ENCODE data around the gene RBM25.
"Not testable (repeated sequence)": the region's sequence is repeated elsewhere in the genome, so short reads cannot be mapped to it uniquely, and the experiment has no call there.

RBM25 gene

DNA sequence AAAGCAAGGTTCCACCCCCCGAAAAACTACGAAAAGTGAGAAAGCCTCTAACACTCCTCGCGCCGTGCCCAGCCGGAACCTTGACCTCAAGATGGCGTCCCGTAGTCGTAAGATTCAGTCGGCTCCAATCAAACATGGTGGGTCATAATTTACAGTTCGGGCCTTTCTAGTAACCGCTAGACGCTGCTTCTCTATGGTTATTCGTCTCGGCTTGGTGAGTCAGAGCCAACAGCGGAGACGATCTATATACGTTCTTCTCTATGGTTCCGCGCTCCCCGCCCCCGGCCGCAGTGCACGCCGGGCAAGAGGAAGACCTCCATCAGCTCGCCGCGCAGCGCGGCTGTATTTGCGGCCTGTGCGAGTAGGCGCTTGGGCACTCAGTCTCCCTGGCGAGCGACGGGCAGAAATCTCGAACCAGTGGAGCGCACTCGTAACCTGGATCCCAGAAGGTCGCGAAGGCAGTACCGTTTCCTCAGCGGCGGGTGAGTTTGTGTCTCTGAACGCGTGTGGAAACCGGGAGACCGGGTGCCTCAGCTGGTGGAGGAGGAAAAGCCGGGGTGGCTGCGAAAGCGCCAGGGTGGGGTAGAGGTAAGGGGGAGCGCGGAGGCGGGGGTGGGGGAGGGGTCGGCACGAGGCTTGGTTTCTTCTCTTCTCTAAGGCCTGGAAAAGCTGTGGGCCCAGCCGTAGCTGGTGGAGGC, at the start of gene RBM25:
Gene RBM25 (plus strand): TSS at position 311 of the 698 bp plus-strand sequence. CDS start 13,108 bp downstream, outside the sequence.
- H3K4me3 ChIP-seq (ENCODE audit: low read length) = peak within 1 kb of the TSS; percentile 100
- no peaks in the 10 kb centered on the region for H3K9me3 ChIP-seq (ENCODE audit: insufficient read depth, low read depth, low read length)
- H3K27ac ChIP-seq (ENCODE audit: low read length) = peak within 1 kb of the TSS; percentile 80
- peak within 1 kb of the TSS; percentile 96 for H3K9ac ChIP-seq (ENCODE audit: low read depth, low read length)
- H3K27me3 ChIP-seq (ENCODE audit: insufficient read depth, low read length) = no peaks in the 10 kb centered on the region
- H3K4me1 ChIP-seq (ENCODE audit: insufficient read depth, low read length) = peaks cover 4% of the 10 kb centered on the region; the same call in 1 of the 2 replicates
- peaks cover 9% of the 10 kb centered on the region; the same call in 1 of the 2 replicates for H3K36me3 ChIP-seq (ENCODE audit: insufficient read depth, low read depth, low read length)

DNA sequence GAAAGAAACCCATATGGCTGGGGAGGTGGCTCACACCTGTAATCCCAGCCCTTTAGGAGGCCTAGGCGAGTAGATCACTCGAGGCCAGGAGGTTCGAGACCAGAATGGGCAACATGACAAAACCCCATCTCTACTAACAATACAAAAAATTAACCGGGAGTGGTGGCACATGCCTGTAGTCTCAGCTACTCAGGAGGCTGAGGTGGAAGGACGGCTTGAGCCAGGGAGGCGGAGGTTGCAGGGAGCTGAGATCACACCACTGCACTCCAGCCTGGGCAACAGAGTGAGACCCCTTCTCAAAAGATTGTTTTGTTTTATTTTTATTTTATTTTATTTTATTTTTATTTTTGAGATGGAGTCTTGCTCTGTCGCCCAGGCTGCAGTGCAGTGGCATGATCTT, 47.1 kb upstream of the RBM25 start:
- not testable (repeated sequence) for H3K4me3 ChIP-seq (ENCODE audit: low read length); H3K27me3 ChIP-seq (ENCODE audit: insufficient read depth, low read length); H3K9ac ChIP-seq (ENCODE audit: low read depth, low read length); H3K36me3 ChIP-seq (ENCODE audit: insufficient read depth, low read depth, low read length); H3K27ac ChIP-seq (ENCODE audit: low read length); H3K9me3 ChIP-seq (ENCODE audit: insufficient read depth, low read depth, low read length); H3K4me1 ChIP-seq (ENCODE audit: insufficient read depth, low read length)

- Histone ChIP-seq H3K4me3 (ENCODE audit: low read length) (no peak overlapping the region), H3K36me3 (ENCODE audit: insufficient read depth, low read depth, low read length) (no peaks in the 10 kb centered on the region; the same call in 1 of the 2 replicates), H3K9me3 (ENCODE audit: insufficient read depth, low read depth, low read length) (no peaks in the 10 kb centered on the region), H3K27ac (ENCODE audit: low read length) (no peak overlapping the region), H3K4me1 (ENCODE audit: insufficient read depth, low read length) (no peaks in the 10 kb centered on the region), H3K27me3 (ENCODE audit: insufficient read depth, low read length) (no peaks in the 10 kb centered on the region), H3K9ac (ENCODE audit: low read depth, low read length) (no peak overlapping the region)
Measured at GRCh38 chr14:73014105-73014504, 44.2 kb upstream of the RBM25 start.

DNA sequence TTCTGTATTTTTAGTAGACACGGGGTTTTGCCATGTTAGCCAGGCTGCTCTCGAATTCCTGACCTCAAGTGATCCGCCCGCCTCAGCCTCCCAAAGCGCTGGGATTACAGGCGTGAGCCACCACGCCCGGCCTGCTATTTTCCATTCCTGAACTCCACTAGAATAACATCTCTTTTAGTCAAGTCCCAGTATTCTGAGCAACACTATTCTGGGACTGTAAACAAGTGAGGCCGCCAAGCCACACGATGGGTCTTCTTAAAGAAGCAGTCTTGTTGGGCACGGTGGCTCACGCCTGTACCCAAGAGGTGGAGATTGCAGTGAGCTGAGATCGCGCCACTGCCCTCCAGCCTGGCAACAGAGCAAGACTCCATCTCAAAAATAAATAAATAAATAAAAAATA, 42.8 kb upstream of the RBM25 start:
- H3K27ac ChIP-seq (ENCODE audit: low read length); H3K4me1 ChIP-seq (ENCODE audit: insufficient read depth, low read length); H3K36me3 ChIP-seq (ENCODE audit: insufficient read depth, low read depth, low read length); H3K27me3 ChIP-seq (ENCODE audit: insufficient read depth, low read length); H3K9me3 ChIP-seq (ENCODE audit: insufficient read depth, low read depth, low read length); H3K9ac ChIP-seq (ENCODE audit: low read depth, low read length); H3K4me3 ChIP-seq (ENCODE audit: low read length): not testable (repeated sequence)

DNA sequence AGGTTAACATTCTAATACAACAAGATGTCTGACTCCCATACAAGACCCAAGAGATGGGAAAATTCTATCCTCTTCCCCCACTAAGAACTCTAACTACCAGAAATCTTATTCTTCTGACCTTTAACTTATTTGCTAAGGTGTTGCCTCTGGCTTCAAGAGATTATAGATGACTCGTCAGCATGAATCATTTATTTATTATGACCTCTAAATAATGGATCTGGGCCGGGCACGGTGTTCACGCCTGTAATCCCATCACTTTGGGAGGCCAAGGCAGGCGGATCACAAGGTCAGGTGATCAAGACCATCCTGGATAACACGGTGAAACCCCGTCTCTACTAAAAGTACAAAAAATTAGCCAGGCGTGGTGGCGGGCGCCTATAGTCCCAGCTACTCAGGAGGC, 42.3 kb upstream of the RBM25 start:
- H3K4me3 ChIP-seq (ENCODE audit: low read length); H3K9me3 ChIP-seq (ENCODE audit: insufficient read depth, low read depth, low read length); H3K9ac ChIP-seq (ENCODE audit: low read depth, low read length); H3K4me1 ChIP-seq (ENCODE audit: insufficient read depth, low read length); H3K27me3 ChIP-seq (ENCODE audit: insufficient read depth, low read length); H3K36me3 ChIP-seq (ENCODE audit: insufficient read depth, low read depth, low read length); H3K27ac ChIP-seq (ENCODE audit: low read length): not testable (repeated sequence)

- no peaks in the 10 kb centered on the region for H3K9me3 ChIP-seq (ENCODE audit: insufficient read depth, low read depth, low read length)
- peaks cover 24% of the 10 kb centered on the region for H3K36me3 ChIP-seq (ENCODE audit: insufficient read depth, low read depth, low read length)
- H3K4me1 ChIP-seq (ENCODE audit: insufficient read depth, low read length) = no peaks in the 10 kb centered on the region
- H3K4me3 ChIP-seq (ENCODE audit: low read length) = no peak overlapping the region
- H3K27me3 ChIP-seq (ENCODE audit: insufficient read depth, low read length) = no peaks in the 10 kb centered on the region
- H3K27ac ChIP-seq (ENCODE audit: low read length) = no peak overlapping the region
- H3K9ac ChIP-seq (ENCODE audit: low read depth, low read length) = no peak overlapping the region
Measured at GRCh38 chr14:73022051-73022450, 36.3 kb upstream of the RBM25 start.

DNA sequence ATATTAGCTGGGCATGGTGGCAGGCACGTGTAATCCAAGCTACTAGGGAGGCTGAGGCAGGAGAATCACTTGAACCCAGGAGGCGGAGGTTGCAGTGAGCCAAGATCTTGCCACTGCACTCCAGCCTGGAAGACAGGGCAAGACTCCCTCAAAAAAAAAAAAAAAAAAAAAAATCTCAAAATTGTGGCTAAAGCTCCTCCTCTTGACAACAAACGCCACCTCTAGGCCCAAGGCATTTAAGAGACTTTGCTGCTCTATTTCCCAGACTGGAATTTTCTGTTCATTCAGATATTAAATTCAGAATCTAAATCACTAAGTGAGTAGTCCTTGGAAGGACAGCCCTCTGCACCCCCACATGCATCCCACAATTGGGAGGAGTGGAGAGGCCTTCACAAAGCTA, 32.8 kb upstream of the RBM25 start:
- Histone ChIP-seq H3K27me3 (ENCODE audit: insufficient read depth, low read length) (no peaks in the 10 kb centered on the region), H3K9ac (ENCODE audit: low read depth, low read length) (no peak overlapping the region), H3K9me3 (ENCODE audit: insufficient read depth, low read depth, low read length) (no peaks in the 10 kb centered on the region), H3K4me3 (ENCODE audit: low read length) (peak overlapping the region; percentile 69), H3K4me1 (ENCODE audit: insufficient read depth, low read length) (0 out of 2 replicates have a peak, but pooled peaks cover 3% of the 10 kb centered on the region), H3K27ac (ENCODE audit: low read length) (no peak overlapping the region), H3K36me3 (ENCODE audit: insufficient read depth, low read depth, low read length) (peaks cover 24% of the 10 kb centered on the region)

DNA sequence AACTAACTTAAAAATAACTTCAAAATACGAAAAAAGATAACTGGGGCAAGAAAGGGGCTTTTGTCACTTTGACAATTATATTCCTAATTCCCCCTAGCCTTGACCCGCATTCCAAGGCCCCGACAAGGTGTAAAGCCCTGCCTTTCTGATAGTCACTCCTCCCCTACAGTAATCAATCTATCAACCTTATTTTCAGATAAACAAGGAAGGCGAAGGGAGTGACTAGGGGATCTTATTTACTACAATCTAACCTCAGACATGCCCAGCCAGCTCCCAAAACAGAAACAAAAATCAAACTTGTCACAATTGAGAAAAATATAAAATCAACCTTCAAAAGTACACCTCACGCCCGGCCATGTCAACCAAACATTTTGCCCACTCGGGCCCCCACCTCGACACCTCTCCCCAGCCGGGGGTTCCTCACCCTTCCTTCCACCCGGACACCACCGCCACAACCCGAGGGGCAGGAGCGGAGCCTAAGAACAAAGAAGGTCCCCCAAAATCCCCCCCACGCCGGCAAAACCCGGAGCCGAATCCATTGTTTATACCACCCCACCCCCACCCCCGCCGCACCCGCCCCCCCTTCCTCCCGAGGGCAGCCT, 32.0 kb upstream of the RBM25 start:
- Histone ChIP-seq H3K4me3 (ENCODE audit: low read length) (peak overlapping the region; percentile 69), H3K27me3 (ENCODE audit: insufficient read depth, low read length) (no peaks in the 10 kb centered on the region), H3K36me3 (ENCODE audit: insufficient read depth, low read depth, low read length) (peaks cover 24% of the 10 kb centered on the region), H3K9ac (ENCODE audit: low read depth, low read length) (peak overlapping the region; percentile 63; the same call in 1 of the 2 replicates), H3K4me1 (ENCODE audit: insufficient read depth, low read length) (0 out of 2 replicates have a peak, but pooled peaks cover 3% of the 10 kb centered on the region), H3K9me3 (ENCODE audit: insufficient read depth, low read depth, low read length) (no peaks in the 10 kb centered on the region), H3K27ac (ENCODE audit: low read length) (no peak overlapping the region)

GRCh38 chr14:73026845-73027542, 31.3 kb upstream of the RBM25 start, which contains the start of gene ZFYVE1:
Gene ZFYVE1 (minus strand): TSS chr14:73027106. CDS start chr14:73024508, 2,598 bp downstream.
- H3K27ac ChIP-seq (ENCODE audit: low read length) = no peak within 1 kb of the TSS
- no peaks in the 10 kb centered on the region for H3K27me3 ChIP-seq (ENCODE audit: insufficient read depth, low read length)
- H3K4me3 ChIP-seq (ENCODE audit: low read length) = peak within 1 kb of the TSS; percentile 69
- H3K4me1 ChIP-seq (ENCODE audit: insufficient read depth, low read length) = 0 out of 2 replicates have a peak, but pooled peaks cover 3% of the 10 kb centered on the region
- H3K36me3 ChIP-seq (ENCODE audit: insufficient read depth, low read depth, low read length) = peaks cover 21% of the 10 kb centered on the region
- no peaks in the 10 kb centered on the region for H3K9me3 ChIP-seq (ENCODE audit: insufficient read depth, low read depth, low read length)
- peak within 1 kb of the TSS; percentile 63; the same call in 1 of the 2 replicates for H3K9ac ChIP-seq (ENCODE audit: low read depth, low read length)

DNA sequence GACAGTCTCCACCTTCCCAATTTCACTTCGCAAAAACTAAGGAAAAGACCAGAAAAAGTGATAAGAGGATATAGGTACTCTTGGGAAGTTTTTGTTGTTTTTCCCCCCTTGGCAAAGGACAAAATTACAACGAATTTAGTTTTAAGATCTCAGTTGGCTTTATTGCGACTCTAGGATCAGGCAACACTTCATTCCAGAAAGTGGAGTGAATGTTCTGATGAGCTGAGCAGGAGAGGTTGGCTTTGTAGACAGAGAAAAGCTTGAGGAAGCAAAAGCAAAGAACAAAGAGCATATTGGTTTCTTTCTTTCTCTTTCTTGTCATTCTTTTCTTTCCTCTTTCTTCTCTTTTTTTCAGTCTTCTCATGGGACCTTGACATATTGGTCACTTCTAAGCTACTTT, 30.8 kb upstream of the RBM25 start:
- no peak overlapping the region for H3K27ac ChIP-seq (ENCODE audit: low read length)

DNA sequence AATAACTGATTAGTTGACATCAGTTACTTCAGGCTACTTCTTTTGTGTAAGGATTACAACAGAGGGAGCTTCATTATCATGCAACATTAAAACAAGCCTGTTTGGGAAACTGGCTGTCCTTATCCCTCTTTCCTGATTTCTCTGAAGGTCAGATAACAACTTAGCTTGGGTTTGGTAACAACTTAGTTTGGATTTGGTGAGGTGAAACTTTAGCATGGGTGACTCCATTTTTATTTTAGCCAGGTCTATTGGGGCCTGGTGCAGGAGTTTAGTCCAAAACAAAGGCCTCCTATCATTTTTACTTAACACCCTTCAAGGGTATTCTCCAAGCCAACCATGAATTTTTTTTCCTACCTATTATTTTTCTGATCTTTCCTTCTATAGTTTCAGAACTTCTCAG, 30.4 kb upstream of the RBM25 start:
- Histone ChIP-seq H3K9me3 (ENCODE audit: insufficient read depth, low read depth, low read length) (no peaks in the 10 kb centered on the region), H3K9ac (ENCODE audit: low read depth, low read length) (peak overlapping the region; percentile 11; the same call in 1 of the 2 replicates), H3K4me3 (ENCODE audit: low read length) (0 out of 2 replicates have a peak overlapping the region, but pooled peaks have one; percentile 60), H3K36me3 (ENCODE audit: insufficient read depth, low read depth, low read length) (peaks cover 13% of the 10 kb centered on the region), H3K27ac (ENCODE audit: low read length) (no peak overlapping the region), H3K4me1 (ENCODE audit: insufficient read depth, low read length) (0 out of 2 replicates have a peak, but pooled peaks cover 3% of the 10 kb centered on the region), H3K27me3 (ENCODE audit: insufficient read depth, low read length) (no peaks in the 10 kb centered on the region)

More for the DNA sequence above, 30.8 kb upstream of the RBM25 start:
- Histone ChIP-seq H3K9ac (ENCODE audit: low read depth, low read length) (peak overlapping the region; percentile 11; the same call in 1 of the 2 replicates), H3K9me3 (ENCODE audit: insufficient read depth, low read depth, low read length) (no peaks in the 10 kb centered on the region), H3K4me3 (ENCODE audit: low read length) (peak overlapping the region; percentile 60), H3K4me1 (ENCODE audit: insufficient read depth, low read length) (0 out of 2 replicates have a peak, but pooled peaks cover 3% of the 10 kb centered on the region), H3K36me3 (ENCODE audit: insufficient read depth, low read depth, low read length) (peaks cover 16% of the 10 kb centered on the region), H3K27me3 (ENCODE audit: insufficient read depth, low read length) (no peaks in the 10 kb centered on the region)
